Aorta (tissue), 5 donors: ENCODE results near the gene MEIS2. TPM values are rescaled to one million over a fixed set of nuclear protein-coding genes. Genes with fewer than 3 reads are reported as not detected.

Experiments used
- ATAC-seq: fragments of 200-7000 bp; cut with Tn5 transposase; one replicate; pipeline ENCODE4 v1.9.1; 2022; ENCODE audit warnings: moderate library complexity; ENCODE audit not compliant: low FRiP score
- DNase-seq, 2 donors: peaks; one replicate each; pipeline ENCODE4 v3.0.0-alpha.2; 2020
- H3K27ac ChIP-seq, 2 donors: one replicate each; pipeline ENCODE4 v1.5.1; 2013; ENCODE audit warnings: low read length in 2 of 2, mild to moderate bottlenecking in 2 of 2, moderate library complexity in 2 of 2, control low read depth in 1 of 2, inconsistent platforms in 1 of 2, low read depth in 1 of 2
- H3K27me3 ChIP-seq, 2 donors: one replicate each; pipeline ENCODE4 v1.6.1; 2013; ENCODE audit warnings: control low read depth in 1 of 2, low read length in 1 of 2, mild to moderate bottlenecking in 1 of 2, moderate library complexity in 1 of 2; ENCODE audit not compliant: insufficient read depth in 2 of 2, control insufficient read depth in 1 of 2
- H3K36me3 ChIP-seq, 2 donors: one replicate each; pipeline ENCODE4 v1.6.1; 2013; ENCODE audit warnings: control low read depth in 1 of 2, low read length in 1 of 2, mild to moderate bottlenecking in 1 of 2; ENCODE audit not compliant: insufficient read depth in 2 of 2, control insufficient read depth in 1 of 2
- H3K4me1 ChIP-seq, 2 donors: one replicate each; pipeline ENCODE4 v1.6.1; 2013; ENCODE audit warnings: low read length in 2 of 2, control low read depth in 1 of 2, mild to moderate bottlenecking in 1 of 2, moderate library complexity in 1 of 2; ENCODE audit not compliant: insufficient read depth in 2 of 2, control insufficient read depth in 1 of 2
- H3K4me3 ChIP-seq, 2 donors: one replicate each; pipeline ENCODE4 v1.5.1; 2013; ENCODE audit warnings: low read length in 2 of 2, control low read depth in 1 of 2, mild to moderate bottlenecking in 1 of 2
- H3K9me3 ChIP-seq: one replicate; pipeline ENCODE4 v1.6.1; 2013; ENCODE audit warnings: mild to moderate bottlenecking, low read length; ENCODE audit not compliant: control insufficient read depth
- WGBS, 2 donors: extraction: QIAGEN DNeasy Blood & Tissue Kit; methylation state at CpG; one replicate each; pipeline ENCODE4 v1.1.7; 2013; 5-methylcytosine and 5-hydroxymethylcytosine counted together
- intact Hi-C, 2 donors: fragments of 100-400 bp; cut with DNase I; formaldehyde crosslinking; loops; one replicate each; pipeline versions ENCODE4 v1.14.2 to v1.15.0; 2022
- polyA plus RNA-seq, 2 donors: library from polyadenylated mRNA; stranded (reverse); fragments of 200-250 nt; gene quantifications; one replicate each; pipeline ENCODE4 v1.2.3, GENCODE V29; 2013
- total RNA-seq, 2 donors: library from RNA; stranded (reverse); fragmentation: NEBNext Ultra II Directional; extraction: Animal tissue kit (Norgen Biotek cat#: 25700); gene quantifications; one replicate each; pipeline ENCODE4 v1.2.1, GENCODE V29; 2021
- donor health status: healthy with polysubstance abuse.
- donor health status: Bipolar disorder and iron deficiency.
- donor health status: DM: no; HTN: no; CAD: no.
- donor health status: DM: no; HTN: no; CAD: no.
- donor health status: DM: yes; HTN: yes; CAD: no.

MEIS2 gene
- total and polyA plus RNA-seq, 4 donors = 20.7 to 58.7 (median 25.9) TPM

- ATAC-seq = no peak
- no peaks in the 10 kb centered on the region for H3K9me3 ChIP-seq
- no peaks in the 10 kb centered on the region for H3K36me3 ChIP-seq
- no peaks in the 10 kb centered on the region for H3K4me1 ChIP-seq
- DNase-seq = no peak
- no peaks in the 10 kb centered on the region for H3K27me3 ChIP-seq
- H3K27ac ChIP-seq = no peak overlapping the region
- intact Hi-C loops = no loop called here
- H3K4me3 ChIP-seq = no peak overlapping the region
Measured at GRCh38 chr15:36977659-36978058, 122.7 kb downstream of the MEIS2 start.

- no peaks in the 10 kb centered on the region for H3K4me1 ChIP-seq
Measured at GRCh38 chr15:36972704-36973103, 127.6 kb downstream of the MEIS2 start.

GRCh38 chr15:36970522-36970921 lies 129.8 kb downstream of the MEIS2 start:
- Histone ChIP-seq H3K4me3 (no peak overlapping the region), H3K27me3 (no peaks in the 10 kb centered on the region), H3K27ac (no peak overlapping the region), H3K36me3 (peaks cover 0 to 3% of the 10 kb centered on the region in 2 donors), H3K9me3 (no peaks in the 10 kb centered on the region), H3K4me1 (no peaks in the 10 kb centered on the region)
- 91 to 93% methylated on average over 5 of the region's 5 CpGs for WGBS, 2 donors
- no peak for ATAC-seq
- no peak for DNase-seq
- intact Hi-C loops = loop anchor here in 1 of 2 donors (2.0 kb wide), 1 partner anchor 66 kb away; no protein-coding TSS in a partner anchor

More at GRCh38 chr15:36972704-36973103, 127.6 kb downstream of the MEIS2 start:
- Histone ChIP-seq H3K36me3 (peaks cover 0 to 3% of the 10 kb centered on the region in 2 donors), H3K4me3 (no peak overlapping the region), H3K27me3 (no peaks in the 10 kb centered on the region), H3K27ac (no peak overlapping the region), H3K9me3 (no peaks in the 10 kb centered on the region)
- ATAC-seq (no peak), DNase-seq (no peak)
- WGBS, 2 donors = 94 to 95% methylated on average over 3 of the region's 3 CpGs
- intact Hi-C loops = no loop called here

GRCh38 chr15:36967929-36968328 lies 132.4 kb downstream of the MEIS2 start:
- H3K36me3 ChIP-seq = peaks cover 0 to 3% of the 10 kb centered on the region in 2 donors
- DNase-seq (no peak), ATAC-seq (no peak)
- H3K4me1 ChIP-seq = no peaks in the 10 kb centered on the region
- intact Hi-C loops = no loop called here
- no peak overlapping the region for H3K27ac ChIP-seq
- H3K4me3 ChIP-seq = no peak overlapping the region
- H3K9me3 ChIP-seq = no peaks in the 10 kb centered on the region
- 97 to 98% methylated on average over 4 of the region's 4 CpGs for WGBS, 2 donors
- no peaks in the 10 kb centered on the region for H3K27me3 ChIP-seq

GRCh38 chr15:36966708-36967107 lies 133.6 kb downstream of the MEIS2 start:
- ATAC-seq = no peak
- Histone ChIP-seq H3K4me3 (no peak overlapping the region), H3K36me3 (peaks cover 0 to 3% of the 10 kb centered on the region in 2 donors), H3K27ac (no peak overlapping the region), H3K9me3 (no peaks in the 10 kb centered on the region), H3K4me1 (no peaks in the 10 kb centered on the region), H3K27me3 (no peaks in the 10 kb centered on the region)
- no peak for DNase-seq
- intact Hi-C loops = no loop called here

- no peaks in the 10 kb centered on the region for H3K4me1 ChIP-seq
- DNase-seq = no peak
- no peak overlapping the region for H3K27ac ChIP-seq
- no peaks in the 10 kb centered on the region for H3K9me3 ChIP-seq
- WGBS, 2 donors = 72 to 83% methylated on average over 4 of the region's 4 CpGs
- H3K27me3 ChIP-seq = no peaks in the 10 kb centered on the region
- no peak for ATAC-seq
- no peak overlapping the region for H3K4me3 ChIP-seq
- intact Hi-C loops = no loop called here
- H3K36me3 ChIP-seq = peaks cover 0 to 3% of the 10 kb centered on the region in 2 donors
Measured at GRCh38 chr15:36965570-36966342, 134.6 kb downstream of the MEIS2 start.

GRCh38 chr15:36964626-36965025 lies 135.7 kb downstream of the MEIS2 start:
- DNase-seq (no peak), ATAC-seq (no peak)
- Histone ChIP-seq H3K9me3 (no peaks in the 10 kb centered on the region), H3K4me1 (no peaks in the 10 kb centered on the region), H3K27me3 (no peaks in the 10 kb centered on the region), H3K4me3 (no peak overlapping the region), H3K27ac (no peak overlapping the region), H3K36me3 (peaks cover 0 to 3% of the 10 kb centered on the region in 2 donors)
- intact Hi-C loops = no loop called here

GRCh38 chr15:36961956-36962355 lies 138.4 kb downstream of the MEIS2 start:
- Histone ChIP-seq H3K27me3 (no peaks in the 10 kb centered on the region), H3K9me3 (no peaks in the 10 kb centered on the region), H3K27ac (no peak overlapping the region), H3K36me3 (no peaks in the 10 kb centered on the region), H3K4me3 (no peak overlapping the region), H3K4me1 (peaks cover 0 to 3% of the 10 kb centered on the region in 2 donors)
- DNase-seq = no peak
- intact Hi-C loops = no loop called here
- WGBS, 2 donors = 89 to 96% methylated on average over 1 of the region's 1 CpG
- ATAC-seq = no peak

- H3K4me1 ChIP-seq = peaks cover 0 to 3% of the 10 kb centered on the region in 2 donors
- WGBS, 2 donors = 98 to 100% methylated on average over 1 of the region's 1 CpG
Measured at GRCh38 chr15:36960947-36961227, 139.5 kb downstream of the MEIS2 start.

More at GRCh38 chr15:36960947-36961227, 139.5 kb downstream of the MEIS2 start:
- no peak for DNase-seq
- no peak overlapping the region for H3K27ac ChIP-seq
- no peaks in the 10 kb centered on the region for H3K27me3 ChIP-seq
- H3K9me3 ChIP-seq = no peaks in the 10 kb centered on the region
- ATAC-seq = no peak
- no peak overlapping the region for H3K4me3 ChIP-seq
- H3K36me3 ChIP-seq = no peaks in the 10 kb centered on the region
- intact Hi-C loops = no loop called here
